ENCODE measurements around the gene TUBA4A. TPM values are rescaled to one million over a fixed set of nuclear protein-coding genes. Genes with fewer than 3 reads are reported as not detected.

The TUBA4A gene
- total RNA-seq, 2 experiments from 2014 or later, result 183 to 185 TPM

- Mint-ChIP-seq H3K27ac (peak overlapping the region; percentile 99), H3K9me3 (no peaks in the 10 kb centered on the region), H3K4me3 (peak overlapping the region; percentile 83), H3K36me3 (ENCODE audit: low read depth) (peaks cover 71% of the 10 kb centered on the region), H3K27me3 (no peaks in the 10 kb centered on the region), H3K4me1 (ENCODE audit: low read depth) (peaks cover 64% of the 10 kb centered on the region)
- ChIA-PET POLR2A (interaction anchor here (1.0 to 5.3 kb wide), 17 partner anchors 10 to 1012 kb away, joined by 3 to 181 read pairs (median 7); partner anchors contain the start of genes ABCB6, ARPC2, CNPPD1 and DNAJB2), CTCF (interaction anchor here (0.8 to 5.1 kb wide), 5 partner anchors 17 to 66 kb away, joined by 3 to 42 read pairs (median 4); partner anchors contain the start of genes DNAJB2 and TUBA4B)
- Histone ChIP-seq H3K9me3 (ENCODE audit: control insufficient read depth in 1 of 2, insufficient read depth in 1 of 2, low read length in 2 of 2) (no peaks in the 10 kb centered on the region), H3K27ac (ENCODE audit: low read depth in 1 of 2, low read length in 2 of 2) (peak overlapping the region; percentile 46 to 91), H3K4me1 (ENCODE audit: insufficient read depth, low read length) (peaks cover 49% of the 10 kb centered on the region), H3K36me3 (ENCODE audit: insufficient read depth, low read length) (peaks cover 51% of the 10 kb centered on the region), H3K4me3 (ENCODE audit: low read length) (peak overlapping the region; percentile 76), H3K27me3 (ENCODE audit: control insufficient read depth in 1 of 2, insufficient read depth in 2 of 2, low read length in 2 of 2) (no peaks in the 10 kb centered on the region)
- ATAC-seq (ENCODE audit: poor library complexity) (no peak), DNase-seq (no peak)
- intact Hi-C loops (cut with DNase I, micrococcal nuclease), result loop anchor here (1.0 to 5.0 kb wide), 8 partner anchors 10 to 63 kb away; partner anchors contain the start of genes DNAJB2 (in 1 of the 2), GLB1L (in 1 of the 2) and STK16 (in 1 of the 2)
- no peak for TF ChIP-seq CTCF (IDR thresholded peaks at IDR 0.05)
Observed at GRCh38 chr2:219228911-219229304, 24.8 kb downstream of the TUBA4A start.

- Mint-ChIP-seq H3K27ac (peak overlapping the region; percentile 67), H3K9me3 (no peaks in the 10 kb centered on the region), H3K27me3 (no peaks in the 10 kb centered on the region), H3K4me3 (peak overlapping the region; percentile 83), H3K4me1 (ENCODE audit: low read depth) (peaks cover 64% of the 10 kb centered on the region), H3K36me3 (ENCODE audit: low read depth) (peaks cover 71% of the 10 kb centered on the region)
- Histone ChIP-seq H3K4me1 (ENCODE audit: insufficient read depth, low read length) (peaks cover 49% of the 10 kb centered on the region), H3K27ac (ENCODE audit: low read depth in 1 of 2, low read length in 2 of 2) (peak overlapping the region; percentile 46 to 91), H3K36me3 (ENCODE audit: insufficient read depth, low read length) (peaks cover 51% of the 10 kb centered on the region), H3K4me3 (ENCODE audit: low read length) (peak overlapping the region; percentile 76), H3K9me3 (ENCODE audit: control insufficient read depth in 1 of 2, insufficient read depth in 1 of 2, low read length in 2 of 2) (no peaks in the 10 kb centered on the region), H3K27me3 (ENCODE audit: control insufficient read depth in 1 of 2, insufficient read depth in 2 of 2, low read length in 2 of 2) (no peaks in the 10 kb centered on the region)
- no peak for DNase-seq
- POLR2A ChIA-PET, result interaction anchor here (1.0 to 5.3 kb wide), 13 partner anchors 9 to 1012 kb away, joined by 3 to 181 read pairs (median 19); partner anchors contain the start of genes ABCB6, ARPC2, CNPPD1 and DNAJB2
- intact Hi-C loops (cut with DNase I, micrococcal nuclease), result loop anchor here in 1 of 2 experiments (1.0 to 5.0 kb wide), 3 partner anchors 9 to 64 kb away; no protein-coding TSS in a partner anchor
- CTCF ChIA-PET, result interaction anchor here (1.4 to 5.1 kb wide), 3 partner anchors 49 to 67 kb away, joined by 4 to 42 read pairs (median 11); partner anchors contain the start of gene DNAJB2
- ATAC-seq (ENCODE audit: poor library complexity), result no peak
- TF ChIP-seq CTCF (IDR thresholded peaks at IDR 0.05), result no peak
Observed at GRCh38 chr2:219228041-219228910, 25.4 kb downstream of the TUBA4A start.

- intact Hi-C loops (cut with DNase I, micrococcal nuclease), result loop anchor here in 1 of 2 experiments (5.0 kb wide), 1 partner anchor 67 kb away; no protein-coding TSS in a partner anchor
- Mint-ChIP-seq H3K4me3 (no peak overlapping the region), H3K36me3 (ENCODE audit: low read depth) (peaks cover 80% of the 10 kb centered on the region), H3K9me3 (no peaks in the 10 kb centered on the region), H3K4me1 (ENCODE audit: low read depth) (peaks cover 47% of the 10 kb centered on the region), H3K27ac (no peak overlapping the region), H3K27me3 (no peaks in the 10 kb centered on the region)
- no peak for DNase-seq
- H3K9me3 ChIP-seq (ENCODE audit: control insufficient read depth in 1 of 2, insufficient read depth in 1 of 2, low read length in 2 of 2), result no peaks in the 10 kb centered on the region
- H3K27me3 ChIP-seq (ENCODE audit: control insufficient read depth in 1 of 2, insufficient read depth in 2 of 2, low read length in 2 of 2), result no peaks in the 10 kb centered on the region
- CTCF ChIA-PET, result no interaction called here
- ATAC-seq (ENCODE audit: poor library complexity), result no peak
- no peak for TF ChIP-seq CTCF (IDR thresholded peaks at IDR 0.05)
- no peak overlapping the region for H3K4me3 ChIP-seq (ENCODE audit: low read length)
- no peak overlapping the region for H3K27ac ChIP-seq (ENCODE audit: low read depth in 1 of 2, low read length in 2 of 2)
- POLR2A ChIA-PET, result no interaction called here
- H3K36me3 ChIP-seq (ENCODE audit: insufficient read depth, low read length), result peaks cover 61% of the 10 kb centered on the region
- H3K4me1 ChIP-seq (ENCODE audit: insufficient read depth, low read length), result peaks cover 23% of the 10 kb centered on the region
Observed at GRCh38 chr2:219225350-219225749, 28.4 kb downstream of the TUBA4A start.
